HG03378 (cell line): Measurements from ENCODE around the gene GZMM.
A peak's percentile ranks its signal among the peaks of the same experiment; 100 is the strongest.

Experiments used
- ATAC-seq: cut with Tn5 transposase; IDR thresholded peaks from one replicate; pipeline ENCODE4 v1.9.1; 2021; ENCODE audit warnings: mild to moderate bottlenecking, moderate library complexity; ENCODE audit not compliant: unreplicated experiment

Gene GZMM

DNA sequence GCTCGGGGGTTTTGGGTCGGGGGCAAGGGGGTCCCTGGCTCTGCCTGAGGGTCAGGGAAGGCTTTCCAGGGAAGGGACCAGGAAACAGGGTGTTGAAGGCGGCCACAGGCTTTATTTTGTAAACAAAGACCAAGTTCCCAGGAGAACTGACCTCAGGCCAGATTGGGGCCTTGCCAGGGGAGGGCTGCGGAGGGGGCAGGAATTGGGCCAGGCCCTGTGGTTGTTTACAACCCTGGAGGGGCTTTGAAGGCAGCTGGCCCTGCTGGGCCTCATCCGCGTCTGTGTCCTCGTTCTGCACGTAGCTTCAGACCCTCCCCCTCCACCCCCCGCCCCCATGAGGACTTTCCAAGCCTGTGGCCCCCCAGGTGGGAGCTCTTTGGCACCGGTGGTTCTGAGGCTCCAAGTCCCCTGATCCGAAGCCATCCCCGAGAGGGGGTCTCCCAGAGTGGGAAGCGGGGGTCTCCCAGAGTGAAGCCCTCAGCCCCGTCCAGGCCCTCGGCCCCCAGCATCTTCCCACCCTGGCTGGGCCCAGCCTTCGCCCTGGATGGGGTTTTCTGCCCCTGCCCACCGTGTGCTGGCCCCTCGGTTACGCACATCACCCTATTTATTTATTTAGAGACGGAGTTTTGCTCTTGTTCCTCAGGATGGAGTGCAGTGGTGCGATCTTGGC lies 15.1 kb downstream of the GZMM start:
- ATAC-seq = no peak

DNA sequence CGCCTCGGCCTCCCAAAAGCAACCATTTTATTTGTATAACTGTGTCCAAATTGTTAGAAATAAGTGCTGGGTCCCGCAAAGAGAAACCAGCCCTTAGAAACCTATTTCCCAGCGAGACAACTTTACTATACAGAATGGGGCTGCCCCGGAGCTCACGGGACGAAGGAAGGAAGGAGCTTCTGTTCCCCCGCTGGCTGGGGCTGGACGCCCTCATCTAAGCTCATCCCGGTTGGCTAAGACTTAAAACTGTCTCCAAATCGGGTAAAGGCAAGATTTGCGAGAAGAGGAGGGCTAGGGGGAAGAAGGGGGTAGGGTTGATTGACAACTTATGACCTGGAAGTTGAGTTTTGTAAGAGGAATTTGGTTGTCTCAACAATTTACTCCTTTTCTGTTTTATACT lies 16.3 kb downstream of the GZMM start:
- ATAC-seq = no peak

DNA sequence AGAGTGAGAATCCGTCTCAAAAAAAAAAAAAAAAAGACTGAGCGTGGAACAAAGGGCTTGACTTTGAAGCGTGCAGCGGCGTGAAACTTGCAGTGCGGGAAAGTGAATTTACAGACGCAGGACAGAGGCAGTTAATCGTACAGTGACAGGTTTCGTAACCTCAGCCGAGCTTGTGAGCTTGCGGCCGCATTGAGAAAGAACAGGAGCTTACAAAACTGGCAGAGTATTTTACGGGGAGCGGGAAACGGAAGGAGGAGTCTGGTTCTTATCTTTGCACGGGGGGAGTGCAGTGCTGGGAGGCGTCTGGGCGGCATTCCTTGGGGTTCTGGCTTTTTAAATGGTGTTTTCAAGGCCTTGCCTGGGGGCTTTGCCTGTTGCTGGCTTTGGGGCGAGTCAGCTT lies 22.6 kb downstream of the GZMM start:
- ATAC-seq = no peak

DNA sequence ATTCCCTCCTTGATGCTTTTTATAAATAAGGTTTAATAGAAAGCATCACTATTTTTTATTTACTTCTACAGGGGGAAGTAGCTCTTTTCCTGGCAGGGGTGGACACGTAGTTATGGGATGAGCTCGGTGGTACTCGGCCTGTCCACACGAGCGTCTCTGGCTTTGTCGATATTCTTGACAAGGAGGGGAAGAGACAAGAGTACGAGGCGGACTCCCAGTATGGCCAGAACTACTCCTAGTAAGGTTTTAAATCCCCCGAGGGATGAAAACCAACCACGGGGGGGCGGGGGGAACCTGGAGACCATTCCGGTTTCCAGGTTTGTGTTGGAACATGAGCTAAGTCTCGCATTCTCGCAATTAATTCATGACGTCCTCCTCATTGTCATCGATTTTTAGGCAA lies 23.0 kb downstream of the GZMM start:
- no peak for ATAC-seq

DNA sequence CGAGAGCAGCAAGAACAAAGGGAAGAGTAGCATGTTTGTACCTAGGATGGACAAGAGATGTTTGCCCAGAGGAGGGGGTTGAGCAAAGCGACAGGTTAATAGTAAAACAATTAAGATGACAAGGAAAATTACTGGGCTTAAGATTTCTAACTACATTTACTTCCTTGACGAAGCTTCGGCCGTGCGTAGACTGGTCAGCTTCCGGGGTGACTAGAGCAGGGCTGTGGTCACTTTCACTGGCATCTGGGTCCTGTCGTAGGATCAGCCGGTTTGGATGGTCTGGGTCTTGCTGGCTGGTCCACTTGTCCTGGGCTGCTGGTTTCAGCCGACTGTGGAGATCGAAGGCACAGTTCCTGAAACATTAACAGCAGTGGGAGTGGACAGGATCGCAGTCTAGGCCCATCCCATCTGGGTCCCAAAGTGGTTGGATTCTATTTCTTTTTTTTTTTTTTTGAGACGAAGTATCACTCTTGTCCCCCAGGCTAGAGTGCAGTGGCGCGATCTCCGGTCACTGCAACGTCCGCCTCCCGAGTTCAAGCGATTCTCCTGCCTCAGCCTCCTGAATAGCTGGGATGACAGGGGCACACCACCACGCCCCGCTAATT lies 23.5 kb downstream of the GZMM start:
- ATAC-seq = no peak

DNA sequence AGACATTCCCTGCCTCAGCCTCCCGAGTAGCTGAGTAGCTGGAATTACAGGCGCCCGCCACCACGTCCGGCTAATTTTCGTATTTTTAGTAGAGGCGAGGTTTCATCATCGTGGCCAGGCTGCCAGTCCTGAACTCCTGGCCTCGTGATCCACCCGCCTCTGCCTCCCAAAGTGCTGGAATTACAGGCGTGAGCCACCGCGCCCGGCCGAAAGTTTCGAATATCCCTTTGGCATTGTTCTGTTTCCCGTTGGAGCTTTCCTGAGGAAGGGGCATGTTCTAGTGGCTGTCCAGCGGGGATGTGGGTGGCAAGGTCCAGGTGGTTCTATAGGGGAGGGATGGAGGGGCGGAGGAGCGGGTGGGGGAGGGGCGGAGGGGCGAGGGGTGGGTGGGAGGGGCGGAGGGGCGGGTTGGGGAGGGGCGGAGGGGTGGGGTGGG lies 26.4 kb downstream of the GZMM start:
- ATAC-seq = no peak

DNA sequence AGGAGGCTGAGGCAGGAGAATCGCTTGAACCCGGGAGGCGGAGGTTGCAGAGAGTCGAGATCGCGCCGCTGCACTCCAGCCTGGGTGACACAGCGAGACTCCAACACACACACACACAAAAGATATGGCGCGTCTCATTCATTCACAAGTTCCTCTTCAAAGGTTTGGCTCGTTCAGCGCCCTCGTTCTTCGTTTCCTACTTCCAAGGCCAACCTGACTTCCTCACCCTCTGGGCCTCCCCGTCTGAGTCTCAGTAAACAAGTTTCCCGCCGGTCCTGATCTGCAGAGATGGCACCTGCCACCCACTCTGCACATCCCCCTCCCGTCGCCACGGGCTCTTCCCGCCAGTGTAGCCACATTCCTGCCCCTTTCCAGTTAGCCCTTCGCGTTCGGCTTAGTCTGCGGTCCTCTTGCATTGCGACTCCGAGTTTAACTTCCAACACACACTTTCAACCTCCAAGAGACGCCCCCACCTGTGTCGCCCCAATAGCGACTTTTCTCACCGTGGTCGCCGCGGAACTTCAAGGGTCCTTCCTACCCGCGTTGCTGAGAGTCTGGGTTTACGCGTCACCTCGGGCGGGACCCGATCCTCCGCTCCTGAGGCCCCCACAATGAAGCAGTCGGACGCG lies 27.2 kb downstream of the GZMM start:
- no peak for ATAC-seq

DNA sequence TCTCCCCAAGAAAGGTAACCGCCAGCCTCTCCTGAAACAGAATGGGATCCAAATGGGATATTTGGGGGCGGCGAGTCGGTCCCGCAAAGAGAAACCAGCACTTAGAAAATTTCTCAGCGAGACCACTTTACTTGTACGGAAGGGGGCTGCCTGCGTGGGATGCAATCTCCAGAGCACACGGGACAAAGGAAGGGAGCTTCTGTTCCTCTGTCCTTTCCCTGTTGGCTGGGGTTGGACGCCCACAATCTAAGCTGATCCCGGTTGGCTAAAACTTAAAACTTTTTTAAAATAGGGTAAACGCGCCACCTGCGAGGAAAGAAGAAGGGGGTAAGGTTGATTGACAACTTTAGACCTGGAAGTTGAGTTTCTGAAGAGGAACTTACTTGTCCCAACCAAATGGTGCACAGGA lies 27.7 kb downstream of the GZMM start:
- ATAC-seq = peak; percentile 10

DNA sequence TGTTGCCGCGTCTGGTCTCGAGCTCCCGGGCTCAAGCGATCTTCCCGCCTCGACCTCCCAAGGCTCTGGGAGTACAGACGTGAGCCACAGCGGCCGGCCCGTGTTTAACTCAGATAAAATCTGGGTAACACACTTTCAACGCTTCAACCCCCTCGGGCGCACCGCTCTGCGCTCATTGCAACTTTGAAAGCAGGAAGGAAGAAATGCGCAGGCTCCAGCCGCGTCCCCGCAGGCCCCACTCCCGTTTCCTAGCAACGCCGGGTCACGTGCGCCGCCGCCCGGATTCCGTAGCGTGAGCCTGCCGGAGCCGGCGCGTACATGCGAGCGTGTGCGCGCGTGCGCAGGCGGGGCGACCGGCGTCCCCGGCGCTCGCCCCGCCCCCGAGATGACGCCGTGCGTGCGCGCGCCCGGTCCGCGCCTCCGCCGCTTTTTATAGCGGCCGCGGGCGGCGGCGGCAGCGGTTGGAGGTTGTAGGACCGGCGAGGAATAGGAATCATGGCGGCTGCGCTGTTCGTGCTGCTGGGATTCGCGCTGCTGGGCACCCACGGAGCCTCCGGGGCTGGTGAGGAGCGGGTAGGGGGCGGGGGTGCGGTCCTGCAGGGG lies 28.4 kb downstream of the GZMM start, which contains the start of gene BSG:
BSG (plus strand) TSS at position 457 of the 603 bp plus-strand sequence; CDS start at position 496, 39 bp downstream.
- peak; percentile 61 for ATAC-seq

DNA sequence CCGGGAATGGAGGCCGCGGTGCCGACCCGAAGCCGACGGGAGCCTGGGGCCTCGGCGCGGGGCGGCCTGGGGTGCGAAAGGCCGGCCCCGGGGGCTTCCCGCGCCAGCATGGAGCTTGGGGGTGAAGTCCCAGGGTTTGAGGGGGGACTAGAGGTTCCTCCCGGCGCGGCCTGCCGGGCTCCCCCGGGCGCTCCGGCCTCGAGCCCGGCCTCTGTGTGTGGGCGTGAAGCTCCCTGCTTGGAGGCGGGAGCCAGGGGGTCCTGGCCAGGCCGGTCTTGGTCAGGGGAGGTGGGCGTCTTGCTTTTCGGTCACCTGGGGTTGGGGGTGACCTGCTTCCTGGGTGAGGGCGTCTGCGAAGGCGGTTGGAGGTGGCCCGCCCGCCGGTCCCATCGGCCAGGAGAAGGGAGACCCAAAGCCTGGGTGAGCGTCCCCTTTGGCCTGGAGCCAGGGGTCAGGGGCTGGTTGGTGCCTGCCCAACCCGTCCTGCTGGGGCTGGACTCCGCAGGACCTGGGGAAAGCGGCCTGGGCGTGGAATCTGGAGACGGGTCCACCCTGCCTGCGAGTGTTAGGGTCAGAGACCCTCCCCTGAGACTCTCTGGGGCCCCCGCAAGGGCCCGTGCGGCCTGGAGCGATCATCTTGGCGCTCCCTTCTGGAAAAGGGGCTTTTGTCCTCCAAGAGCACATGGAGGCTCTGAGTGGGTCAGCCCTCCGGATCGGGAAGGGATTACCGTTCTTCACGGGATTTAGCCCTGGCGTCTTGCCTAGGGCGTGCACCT lies 29.1 kb downstream of the GZMM start:
- peak; percentile 8 for ATAC-seq

DNA sequence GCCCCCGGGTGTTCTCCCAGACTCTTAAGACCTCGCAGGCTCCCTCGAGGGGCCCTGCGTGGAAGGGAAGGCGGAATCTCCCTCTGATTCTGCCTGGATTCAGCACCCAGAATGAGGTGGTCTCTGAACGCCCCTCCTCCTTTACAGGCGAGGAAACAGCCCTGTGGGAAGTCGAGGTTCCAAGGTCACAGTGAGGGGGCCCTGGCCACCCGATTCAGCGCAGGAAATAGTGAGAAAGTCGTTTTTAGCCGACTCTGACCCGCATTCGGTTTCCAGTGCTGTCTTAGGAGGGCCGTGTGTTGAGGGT lies 29.6 kb downstream of the GZMM start:
- no peak for ATAC-seq

DNA sequence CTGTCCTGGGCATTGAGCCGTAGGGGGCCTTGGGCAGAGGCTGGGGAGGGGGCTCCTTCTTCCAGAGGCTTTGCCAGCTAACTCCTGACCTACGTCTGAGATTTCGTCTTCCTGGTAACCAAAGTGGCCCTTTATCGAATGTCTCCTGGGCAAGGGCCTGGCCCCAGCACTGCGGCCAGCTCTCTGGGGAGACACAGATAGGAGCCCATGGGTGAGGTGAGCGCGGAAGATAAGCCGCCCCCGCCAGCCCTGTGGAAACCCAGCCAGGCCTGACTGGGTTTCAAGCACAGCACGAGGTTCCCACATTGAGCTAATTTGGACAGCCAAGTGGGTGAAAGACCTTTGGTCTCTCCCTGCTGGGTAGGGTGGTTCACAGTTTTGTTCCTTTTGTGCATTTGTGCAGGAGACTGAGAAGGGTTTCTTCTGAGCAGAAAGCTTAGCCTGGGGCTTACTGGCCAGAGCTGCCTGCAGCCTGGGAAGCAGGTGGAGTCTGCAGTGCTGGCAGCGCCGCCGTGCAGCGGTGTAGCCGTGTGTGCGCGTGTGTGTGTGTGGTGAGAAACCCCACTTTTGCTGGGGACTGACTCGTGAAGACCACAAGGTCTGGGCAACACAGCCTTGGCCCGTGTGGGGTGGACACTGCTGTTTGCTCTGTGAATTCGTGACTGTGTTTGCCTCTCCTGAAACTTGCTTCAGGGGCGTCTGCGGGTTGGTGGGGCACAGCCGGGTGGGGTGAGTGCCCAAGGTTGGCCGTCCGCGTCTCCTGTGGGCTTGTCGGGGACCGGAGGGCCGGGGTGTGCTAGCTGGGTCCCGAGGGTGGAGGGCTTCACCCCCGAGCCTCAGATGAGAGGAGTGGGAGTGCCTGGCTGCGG lies 31.0 kb downstream of the GZMM start:
- ATAC-seq = no peak

DNA sequence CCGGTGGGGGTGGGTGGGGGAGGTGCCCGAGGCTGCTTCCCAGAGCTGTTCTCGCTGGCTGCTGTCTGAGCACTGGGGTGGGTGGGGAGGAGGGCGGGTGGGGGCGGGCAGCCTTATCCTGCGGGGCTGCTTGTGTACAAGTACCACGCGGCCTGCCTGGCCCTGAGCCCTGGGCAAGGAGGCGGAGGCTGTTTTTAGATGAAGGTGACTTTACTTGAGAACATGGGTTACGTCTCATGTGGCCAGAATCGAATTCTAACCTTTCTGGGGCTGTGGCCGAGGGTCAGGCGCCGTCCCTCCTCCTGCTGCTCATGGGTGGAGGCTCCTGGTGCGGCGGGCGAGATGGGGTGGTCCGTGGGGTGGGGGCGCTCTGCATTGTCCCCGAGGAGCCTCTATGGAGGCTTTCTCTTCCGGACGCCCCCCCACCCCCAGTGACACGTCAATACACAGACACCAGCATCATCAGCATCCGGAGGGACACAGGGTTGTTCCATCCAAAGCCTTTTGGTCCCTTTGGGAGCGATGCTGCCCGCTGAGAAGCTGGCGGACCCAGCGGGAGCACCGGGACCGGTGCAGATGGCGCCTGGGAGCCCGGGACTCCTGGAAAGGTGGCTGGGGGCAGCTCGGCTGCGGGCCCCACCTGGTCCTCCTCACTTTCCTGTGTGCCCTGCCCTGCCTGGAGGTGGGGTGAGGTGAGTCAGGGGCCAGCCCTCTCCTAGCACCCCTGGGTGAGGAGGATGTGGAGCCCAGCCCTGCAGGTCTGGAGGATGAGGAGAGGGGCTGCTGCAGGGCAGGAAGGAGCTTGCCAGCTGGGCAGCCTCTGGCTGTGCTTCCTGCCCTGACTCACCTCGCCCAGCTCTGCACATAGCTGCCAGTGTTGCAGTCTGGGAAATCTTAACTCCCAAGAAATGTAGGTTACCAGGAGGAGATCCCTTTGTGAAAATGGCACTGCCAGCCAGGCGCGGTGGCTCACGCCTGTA lies 32.0 kb downstream of the GZMM start:
- no peak for ATAC-seq

DNA sequence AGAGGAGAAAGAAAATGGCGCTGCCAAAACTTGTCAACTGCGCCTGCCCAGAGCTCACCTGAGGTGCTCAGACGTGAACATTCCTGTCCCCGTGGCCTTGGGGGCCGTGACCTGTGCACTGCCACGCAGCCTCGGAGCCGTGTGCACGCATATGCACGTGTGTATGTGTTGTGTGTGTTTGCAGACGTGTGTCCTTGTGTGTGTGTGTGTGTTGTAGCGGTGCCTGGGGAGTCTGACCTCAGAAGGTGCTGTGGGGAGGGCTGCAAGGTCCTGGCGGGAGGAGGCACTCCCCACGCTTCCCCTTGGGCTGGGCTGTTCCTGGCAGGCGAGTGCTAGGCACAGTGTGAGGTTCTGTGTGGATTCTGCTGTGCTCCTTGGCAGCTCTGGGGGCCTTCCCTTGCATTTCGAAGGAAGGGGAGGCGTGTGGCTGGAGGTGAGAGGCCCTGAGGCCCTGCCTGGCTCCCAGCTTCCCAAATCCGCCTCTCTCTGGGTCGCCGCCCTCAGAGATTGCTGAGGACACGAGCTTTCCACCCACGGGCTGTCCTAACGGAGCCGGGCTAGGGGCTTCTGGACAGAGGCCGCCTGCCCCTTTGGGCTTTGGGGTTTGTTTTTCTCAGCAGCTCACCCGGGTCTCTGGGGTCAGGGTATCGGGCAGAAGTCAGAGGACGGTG lies 33.0 kb downstream of the GZMM start:
- ATAC-seq = no peak

DNA sequence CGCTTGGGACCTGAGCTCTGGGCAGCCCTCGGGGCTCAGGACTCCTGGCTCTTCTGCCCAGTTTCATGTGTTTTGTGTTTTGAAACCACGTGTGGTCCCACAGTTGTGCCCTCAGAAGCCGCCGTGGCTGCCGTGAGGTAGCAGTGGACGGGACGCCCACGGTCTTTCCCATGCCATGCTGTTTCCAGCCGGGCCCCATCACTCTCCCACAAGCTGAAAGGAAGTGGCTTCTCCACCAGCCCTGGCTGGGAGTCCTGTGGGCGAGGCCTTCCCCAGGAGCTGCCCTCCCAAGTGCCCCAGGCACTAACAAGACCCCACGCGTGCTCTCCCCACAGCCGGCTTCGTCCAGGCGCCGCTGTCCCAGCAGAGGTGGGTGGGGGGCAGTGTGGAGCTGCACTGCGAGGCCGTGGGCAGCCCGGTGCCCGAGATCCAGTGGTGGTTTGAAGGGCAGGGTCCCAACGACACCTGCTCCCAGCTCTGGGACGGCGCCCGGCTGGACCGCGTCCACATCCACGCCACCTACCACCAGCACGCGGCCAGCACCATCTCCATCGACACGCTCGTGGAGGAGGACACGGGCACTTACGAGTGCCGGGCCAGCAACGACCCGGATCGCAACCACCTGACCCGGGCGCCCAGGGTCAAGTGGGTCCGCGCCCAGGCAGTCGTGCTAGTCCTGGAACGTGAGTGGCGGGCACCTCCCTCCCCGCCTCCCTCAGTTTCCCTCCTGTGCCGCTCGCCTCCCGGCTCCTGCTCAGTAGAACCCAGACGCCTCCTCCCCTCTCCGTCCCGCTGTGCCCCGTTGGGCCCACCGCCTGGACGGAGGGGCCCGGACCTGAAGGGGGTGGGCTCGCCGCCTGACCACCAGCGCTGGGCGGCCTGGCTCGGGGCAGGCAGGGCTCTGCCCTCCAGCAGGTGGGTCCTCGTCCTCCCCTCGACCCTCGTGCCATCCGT lies 33.9 kb downstream of the GZMM start:
- no peak for ATAC-seq

DNA sequence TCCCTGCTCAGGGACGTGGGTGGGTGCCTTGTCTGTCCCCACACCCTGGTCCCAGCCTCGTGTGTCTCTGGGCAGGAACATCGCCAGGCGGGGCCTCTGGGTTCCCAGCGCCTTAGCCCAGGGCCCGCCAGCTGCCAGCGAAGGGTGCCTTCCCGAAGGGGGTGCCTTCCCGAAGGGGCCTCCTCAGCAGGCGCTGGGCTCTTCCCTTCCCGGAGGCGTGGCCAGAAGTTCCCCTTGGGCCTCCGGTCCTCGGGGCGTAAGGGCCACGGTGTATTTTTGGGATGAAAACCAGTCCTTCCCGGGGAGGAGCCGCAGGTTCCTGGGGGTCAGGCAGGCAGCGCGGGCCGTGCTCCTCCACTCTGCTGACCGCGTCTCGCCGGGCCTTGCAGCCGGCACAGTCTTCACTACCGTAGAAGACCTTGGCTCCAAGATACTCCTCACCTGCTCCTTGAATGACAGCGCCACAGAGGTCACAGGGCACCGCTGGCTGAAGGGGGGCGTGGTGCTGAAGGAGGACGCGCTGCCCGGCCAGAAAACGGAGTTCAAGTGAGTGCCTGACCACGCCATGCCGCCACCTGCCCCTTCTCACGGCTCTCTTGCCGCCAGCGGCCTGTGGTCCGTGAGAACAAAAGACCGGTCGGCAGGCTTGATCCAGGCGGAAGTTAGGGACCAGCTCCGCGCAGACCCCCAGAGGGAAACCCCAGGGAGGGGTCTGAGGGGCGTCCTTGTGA lies 35.4 kb downstream of the GZMM start:
- ATAC-seq = no peak

DNA sequence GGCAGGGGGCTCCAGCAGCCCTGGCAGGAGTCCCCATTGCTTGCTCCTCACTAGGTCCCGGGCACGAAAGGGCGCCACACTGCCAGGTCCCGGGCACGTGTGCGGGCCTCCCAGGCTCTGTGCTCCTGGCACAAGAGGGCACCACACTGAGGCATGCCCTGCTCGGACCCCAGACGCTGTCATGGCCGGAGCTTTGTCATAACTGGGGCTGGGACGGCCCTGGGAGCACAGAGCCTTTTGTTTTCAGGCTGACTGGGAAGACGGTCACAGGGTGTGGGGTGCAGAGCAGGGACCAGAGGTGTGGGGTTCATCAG lies 35.9 kb downstream of the GZMM start:
- no peak for ATAC-seq
